Activated CD4-positive, alpha-beta T cell treated with anti-CD3 and anti-CD28 coated beads, Interleukin-2, amount 50 U/mL, for 4 hours (primary cell): ENCODE results near the gene ADAMTSL1.

Source experiments
- DNase-seq, 2 experiments: peaks; one replicate each; pipeline ENCODE4 v3.0.0-alpha.2; 2020

Gene ADAMTSL1

GRCh38 chr9:18566121-18566520 lies 92.2 kb downstream of the ADAMTSL1 start:
- no peak for DNase-seq

DNA sequence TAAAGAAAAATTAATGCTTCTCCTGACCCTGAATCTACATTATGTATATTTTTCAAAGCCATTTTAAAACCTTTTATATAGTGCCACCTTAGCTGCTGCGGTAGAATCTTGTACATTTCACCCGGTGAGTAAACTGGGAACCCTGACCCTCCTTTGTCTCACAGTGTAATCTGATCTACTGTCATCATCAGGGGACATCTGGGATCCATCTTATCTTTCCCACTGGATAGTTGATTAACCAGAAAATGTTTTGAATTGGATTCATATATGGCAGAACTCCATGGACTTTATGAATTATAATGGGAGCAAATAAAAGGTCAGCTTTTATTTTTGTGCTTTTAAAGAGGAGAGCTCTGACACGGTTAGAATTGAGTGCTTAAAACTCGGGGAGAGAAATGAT lies 95.0 kb downstream of the ADAMTSL1 start:
- DNase-seq: no peak

DNA sequence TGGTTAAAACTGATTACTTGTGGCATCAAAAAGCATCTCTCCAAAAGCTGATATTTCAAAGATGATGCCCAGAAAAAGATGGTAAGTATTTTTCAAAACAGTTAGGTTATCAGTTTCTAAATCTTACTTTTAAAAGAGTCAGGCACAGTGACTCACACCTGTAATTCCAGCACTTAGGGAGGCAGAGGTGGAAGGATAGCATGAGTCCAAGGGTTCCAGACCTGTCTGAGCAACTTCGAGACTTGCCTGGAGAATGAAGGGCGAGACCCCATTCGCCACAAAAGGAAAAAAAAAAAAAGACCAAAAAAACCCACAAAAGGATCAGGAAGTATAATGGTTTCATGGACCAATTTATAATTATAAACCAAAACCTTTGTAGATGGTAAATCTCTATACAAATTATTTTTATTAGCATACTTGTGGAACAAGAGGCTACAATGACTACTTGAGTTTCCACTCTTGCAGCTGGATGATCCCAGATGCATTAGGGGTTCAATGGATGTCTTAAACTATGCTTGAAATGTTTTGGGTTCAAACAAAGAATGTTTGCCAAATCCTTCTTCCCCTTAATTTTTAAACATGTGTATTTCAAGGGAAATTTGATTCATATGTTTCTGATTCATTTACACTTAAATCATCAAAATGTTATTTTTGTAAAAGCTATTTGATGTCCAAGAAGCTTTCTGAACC lies 96.1 kb downstream of the ADAMTSL1 start:
- no peak for DNase-seq

DNA sequence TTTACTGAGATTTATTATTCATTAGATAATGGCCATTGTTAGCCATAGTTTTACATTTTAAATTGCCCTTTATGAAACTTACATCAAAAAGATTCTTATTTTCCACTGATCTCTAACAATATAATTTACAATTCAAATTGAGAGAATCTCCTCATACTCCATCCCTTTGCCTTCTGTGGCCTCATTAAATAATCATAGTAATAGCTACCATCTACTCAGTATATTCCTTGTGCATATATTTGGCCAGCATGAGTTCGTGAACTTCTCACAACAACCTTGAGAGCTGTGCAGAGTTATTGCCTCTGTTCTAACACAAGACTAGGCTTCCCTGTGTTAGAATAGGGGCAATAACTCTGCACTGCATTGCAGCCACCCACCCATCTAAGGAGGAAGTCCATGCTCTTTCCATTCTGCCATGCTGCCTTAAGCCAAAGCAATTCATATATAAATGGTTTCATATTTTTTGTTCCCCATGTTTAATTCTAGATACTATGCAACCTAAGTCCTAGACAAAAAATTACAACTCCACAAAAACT lies 99.1 kb downstream of the ADAMTSL1 start:
- no peak for DNase-seq

GRCh38 chr9:18575686-18576085 lies 101.7 kb downstream of the ADAMTSL1 start:
- DNase-seq: no peak

- no peak for DNase-seq
Measured at GRCh38 chr9:18579536-18579935, 105.6 kb downstream of the ADAMTSL1 start.

DNA sequence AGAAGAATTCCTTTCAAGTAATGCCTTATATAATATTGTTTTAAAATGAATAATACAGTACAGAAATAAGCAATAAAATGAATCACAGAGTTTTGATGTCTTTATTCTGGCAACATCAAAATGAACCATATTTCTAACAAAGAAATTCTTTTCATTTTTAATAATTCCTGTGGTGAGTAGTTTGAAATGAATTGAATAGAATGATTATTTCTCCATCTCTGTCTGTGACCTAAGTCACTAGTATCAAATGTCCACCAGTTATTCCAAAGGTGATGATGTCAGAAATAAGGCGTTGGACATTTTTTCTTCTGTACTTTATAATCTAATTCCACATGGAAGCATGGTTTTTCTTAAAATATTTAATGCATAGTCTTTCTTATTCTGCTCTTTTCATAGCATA lies 106.2 kb downstream of the ADAMTSL1 start:
- DNase-seq: no peak

DNA sequence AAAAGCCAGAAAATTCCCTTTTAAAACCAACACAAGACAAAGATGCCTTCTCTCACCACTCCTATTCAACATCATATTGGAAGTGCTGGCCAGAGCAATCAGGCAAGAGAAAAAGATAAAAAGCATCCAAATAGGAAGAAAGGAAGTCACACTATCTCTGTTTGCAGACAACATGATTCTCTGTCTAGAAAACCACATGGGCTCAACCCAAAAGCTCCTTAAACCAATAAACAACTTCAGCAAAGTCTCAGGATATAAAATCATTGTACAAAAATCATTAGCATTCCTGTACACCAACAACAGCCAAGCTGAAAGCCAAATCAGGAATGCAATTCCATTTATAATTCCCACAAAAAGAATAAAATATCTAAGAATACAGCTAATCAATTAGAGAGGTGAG lies 112.0 kb downstream of the ADAMTSL1 start:
- DNase-seq: no peak

GRCh38 chr9:18588002-18588401 lies 114.0 kb downstream of the ADAMTSL1 start:
- DNase-seq: no peak

GRCh38 chr9:18591261-18591660 lies 117.3 kb downstream of the ADAMTSL1 start:
- DNase-seq: no peak

- no peak for DNase-seq
Measured at GRCh38 chr9:18594837-18595236, 120.9 kb downstream of the ADAMTSL1 start.

GRCh38 chr9:18595597-18595996 lies 121.6 kb downstream of the ADAMTSL1 start:
- DNase-seq: no peak

GRCh38 chr9:18596920-18597319 lies 123.0 kb downstream of the ADAMTSL1 start:
- no peak for DNase-seq

DNA sequence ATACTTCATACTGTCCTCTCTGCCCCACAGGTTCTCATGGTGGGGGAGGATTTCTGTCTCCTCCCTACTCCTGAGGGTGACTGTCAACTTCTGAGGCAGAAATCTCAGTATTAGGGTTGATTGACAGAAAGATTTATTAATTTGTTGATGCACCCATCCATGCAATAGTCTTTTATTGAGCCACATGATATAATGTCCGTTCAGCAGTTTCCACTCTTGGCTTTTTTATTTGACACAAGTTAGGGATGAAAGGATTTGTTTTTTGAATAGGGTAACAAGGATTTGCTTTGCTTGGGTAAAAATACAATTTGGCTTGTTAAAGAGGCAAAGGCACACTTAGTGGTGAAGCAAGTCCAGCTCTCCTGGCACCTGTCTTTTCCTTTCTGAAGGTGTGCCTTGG lies 125.0 kb downstream of the ADAMTSL1 start:
- no peak for DNase-seq

- no peak for DNase-seq
Measured at GRCh38 chr9:18601026-18601425, 127.1 kb downstream of the ADAMTSL1 start.

DNA sequence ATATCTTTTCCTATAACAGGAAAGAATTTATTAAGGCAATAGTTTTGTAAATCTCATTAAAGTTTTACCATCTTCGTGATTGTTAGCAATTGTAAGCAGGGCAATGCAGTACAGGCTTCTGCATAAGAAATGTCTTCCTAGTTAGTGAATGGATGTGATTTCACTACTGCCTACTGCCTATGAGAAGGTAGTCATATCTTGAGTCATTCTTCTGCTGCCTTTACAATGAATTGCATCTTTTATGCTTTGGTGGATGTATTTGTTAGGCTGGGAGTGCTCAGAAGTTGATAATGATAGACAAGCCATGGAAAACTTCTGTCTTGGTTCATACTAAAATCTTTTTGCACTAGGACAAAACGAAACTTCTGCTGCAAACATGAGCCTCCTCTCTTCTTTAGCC lies 128.0 kb downstream of the ADAMTSL1 start:
- DNase-seq: no peak

DNA sequence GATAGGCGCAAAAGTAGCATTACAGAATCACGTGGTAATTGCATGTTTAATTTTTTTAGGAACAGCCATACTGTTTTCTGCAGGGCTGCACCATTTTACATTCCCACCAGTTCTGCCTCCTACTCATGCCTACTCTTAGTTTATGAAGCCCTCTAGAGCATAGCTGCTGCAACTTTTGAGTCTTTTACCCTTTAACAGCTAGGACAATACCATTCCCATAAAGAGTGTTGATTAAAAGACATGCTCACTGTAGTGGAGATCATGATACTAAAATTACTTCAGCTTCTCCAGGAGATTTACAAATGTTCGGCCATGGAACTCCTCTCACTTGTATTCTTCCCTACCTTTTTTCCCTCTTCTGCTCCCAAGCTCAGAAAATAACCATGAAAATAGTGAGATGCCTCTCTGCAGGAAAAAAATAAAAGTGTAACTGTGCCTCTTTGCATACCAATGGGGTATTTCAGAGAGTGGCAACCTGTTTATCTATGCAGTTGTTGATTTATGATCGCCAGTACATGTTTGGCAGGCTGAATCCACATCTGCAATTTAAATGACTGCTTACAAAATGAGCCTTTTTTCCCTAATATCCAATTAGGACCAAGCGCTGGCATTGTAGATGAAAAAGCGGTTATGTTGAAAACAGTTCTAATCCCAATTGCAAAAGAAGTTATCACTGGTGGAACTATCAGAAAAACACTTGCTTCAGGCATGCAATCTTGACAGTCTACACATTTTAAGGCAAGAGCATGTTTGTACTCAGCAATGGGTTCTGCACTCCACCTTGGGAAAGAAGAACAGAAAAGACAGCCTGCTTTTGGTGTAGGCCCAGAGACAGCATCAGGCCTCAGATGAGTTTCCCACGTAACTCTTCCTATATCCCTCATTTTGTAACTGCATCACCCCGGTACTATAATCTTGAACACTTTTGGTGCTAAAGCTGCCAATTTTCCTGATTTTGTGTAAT lies 131.1 kb downstream of the ADAMTSL1 start:
- no peak for DNase-seq

- no peak for DNase-seq
Measured at GRCh38 chr9:18605766-18606180, 131.8 kb downstream of the ADAMTSL1 start.

- no peak for DNase-seq
Measured at GRCh38 chr9:18606281-18606680, 132.3 kb downstream of the ADAMTSL1 start.

DNA sequence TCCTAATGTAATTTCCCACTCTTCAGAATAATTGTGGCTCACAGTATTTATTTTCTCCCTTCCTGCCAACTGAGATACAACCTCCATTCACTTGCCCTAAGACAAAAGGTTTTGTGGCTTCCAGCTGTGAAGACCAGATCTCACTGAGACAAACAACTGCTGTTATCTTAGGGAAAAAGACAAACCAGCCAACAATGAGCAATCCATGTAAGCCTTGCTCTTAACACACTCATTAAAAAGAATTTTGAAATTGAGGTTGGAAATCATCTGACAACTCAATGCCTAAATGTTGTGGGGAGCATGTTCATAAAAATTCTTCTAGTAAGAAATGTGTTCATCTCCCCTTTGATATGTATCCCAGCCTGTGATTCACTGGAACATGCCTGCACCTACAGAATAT lies 132.9 kb downstream of the ADAMTSL1 start:
- DNase-seq: no peak

DNA sequence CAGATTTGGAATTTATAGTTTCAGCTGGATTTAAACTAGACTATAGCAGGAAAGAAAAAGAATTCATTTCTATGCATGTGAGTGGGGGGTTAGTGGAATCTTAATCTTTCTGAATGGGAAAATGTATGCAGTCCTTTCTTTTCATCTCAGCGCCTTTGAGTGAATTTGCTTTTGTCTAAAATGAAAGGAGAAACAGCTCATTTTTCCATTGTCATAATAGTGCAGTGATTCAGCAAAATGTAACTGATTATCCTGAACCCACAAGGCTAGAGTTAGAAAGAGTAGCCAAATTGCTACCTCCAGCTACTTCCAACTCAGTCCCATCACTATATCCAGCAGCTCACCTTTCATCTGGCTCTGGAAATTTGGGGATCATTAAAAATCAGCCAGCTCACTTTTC lies 134.4 kb downstream of the ADAMTSL1 start:
- no peak for DNase-seq

- DNase-seq: no peak
Measured at GRCh38 chr9:18610956-18611355, 137.0 kb downstream of the ADAMTSL1 start.

DNA sequence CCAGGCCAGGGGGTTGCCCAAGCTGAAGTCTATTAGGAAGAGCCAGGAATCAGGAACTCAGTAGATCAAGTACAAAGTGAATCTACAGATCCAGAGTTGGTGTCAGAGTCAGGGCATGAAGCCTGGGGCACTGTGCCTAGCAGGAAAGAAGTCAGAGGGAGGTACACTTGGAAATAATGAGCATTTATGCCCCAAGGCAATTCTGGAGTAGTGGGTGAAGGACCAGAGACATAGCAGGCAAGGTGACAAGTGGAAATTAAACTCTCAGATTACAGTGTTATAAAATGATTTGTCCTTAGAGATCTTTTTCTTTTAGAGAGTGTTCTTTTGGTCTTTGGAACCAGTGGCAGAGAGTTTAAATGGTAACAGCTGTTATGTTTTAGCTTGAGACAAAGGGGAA lies 138.0 kb downstream of the ADAMTSL1 start:
- no peak for DNase-seq

DNA sequence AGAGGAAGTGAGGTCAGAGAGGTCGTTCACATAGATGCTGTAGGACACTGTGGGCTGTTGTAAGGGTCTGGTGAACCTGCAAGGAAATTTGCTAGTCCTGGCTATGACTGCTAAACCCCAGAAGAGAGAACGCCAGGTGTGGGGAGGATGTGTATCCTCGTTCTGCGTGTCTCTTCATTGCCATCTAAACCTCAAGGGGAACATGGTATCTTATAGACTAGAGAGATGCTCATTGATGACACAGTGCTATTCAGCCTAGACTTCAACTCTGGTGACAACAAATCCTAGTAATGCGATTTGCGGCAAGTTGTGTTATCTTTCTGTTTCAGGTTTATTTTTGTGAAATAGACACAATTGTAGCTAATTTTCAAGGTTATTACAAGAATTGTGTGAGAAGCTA lies 140.2 kb downstream of the ADAMTSL1 start:
- no peak for DNase-seq
